Endothelial cell of umbilical vein (primary cell): ENCODE data around the gene TNFRSF11A. TPM values are rescaled to one million over a fixed set of nuclear protein-coding genes. Genes with fewer than 3 reads are reported as not detected.

Experiments used
- BruUV-seq: library from RNA; stranded (reverse); fragments of 400-500 nt; replicated peaks from 2 replicates; lab custom pipeline; 2021; lab: Mats Ljungman, UMichigan
- CTCF ChIA-PET: fragments of 300-600, 350-600 bp; sonication (Branson Sonifier 250); formaldehyde crosslinking; loops from one replicate; lab custom pipeline; 2021; ENCODE audit warnings: antibody characterized with exemption, inconsistent platforms; lab: Charles Lee
- POLR2A ChIA-PET: fragments of 300-600, 350-600 bp; sonication (Branson Sonifier 250); formaldehyde crosslinking; loops from one replicate; lab custom pipeline; 2021; ENCODE audit warnings: antibody characterized with exemption, inconsistent platforms; lab: Charles Lee
- DNase-seq: peaks from one replicate; pipeline ENCODE4 v3.0.0-alpha.2; 2011; ENCODE audit warnings: low read depth, low spot score
- FAIRE-seq: peaks from 2 replicates; lab custom pipeline; 2011; peaks lifted over from hg19 to GRCh38; lab: Jason Lieb, UNC
- H2AFZ ChIP-seq: 2 replicates; pipeline ENCODE4 v1.6.0; 2012; ENCODE audit warnings: low read depth, low read length, control low read depth, inconsistent platforms
- H3K27ac ChIP-seq: 2 replicates; pipeline ENCODE4 v1.5.1; 2011; ENCODE audit warnings: low read depth, mild to moderate bottlenecking, control low read depth, low read length, moderate library complexity; ENCODE audit not compliant: insufficient read depth
- H3K27me3 ChIP-seq, 2 experiments: 2 replicates each; pipeline versions ENCODE4 v1.6.0 to v1.6.1; 2011; ENCODE audit warnings: low read length in 2 of 2, mixed read lengths in 1 of 2; ENCODE audit not compliant: control insufficient read depth in 2 of 2, insufficient read depth in 2 of 2
- H3K36me3 ChIP-seq, 2 experiments: 2 replicates in 1 of 2; 3 replicates in 1 of 2; pipeline ENCODE4 v1.5.1; 2011; ENCODE audit warnings: low read length in 2 of 2, mild to moderate bottlenecking in 1 of 2, moderate library complexity in 1 of 2; ENCODE audit not compliant: control insufficient read depth in 2 of 2, insufficient read depth in 2 of 2; ENCODE audit errors: extremely low read depth in 1 of 2
- H3K4me1 ChIP-seq: 3 replicates; pipeline ENCODE4 v1.5.1; 2011; ENCODE audit warnings: mild to moderate bottlenecking, low read length; ENCODE audit not compliant: control insufficient read depth, insufficient read depth; ENCODE audit errors: extremely low read depth
- H3K4me2 ChIP-seq: 2 replicates; pipeline ENCODE4 v1.6.1; 2011; ENCODE audit warnings: low read length, control low read depth, mixed read lengths; ENCODE audit not compliant: insufficient read depth
- H3K4me3 ChIP-seq, 3 experiments: fragments of 200-600 bp in 1 of 3; sonication (generic), shearing (Covaris generic) in 1 of 3; replicated peaks in 1 of 3; 2 replicates each; pipeline ENCODE4 v1.5.1; 2011 to 2016; ENCODE audit warnings: control low read depth in 3 of 3, low read length in 3 of 3, mild to moderate bottlenecking in 2 of 3, inconsistent platforms in 1 of 3, low read depth in 1 of 3, moderate library complexity in 1 of 3; ENCODE audit not compliant: insufficient read depth in 1 of 3
- H3K79me2 ChIP-seq: 2 replicates; pipeline ENCODE4 v1.6.0; 2012; ENCODE audit warnings: low read length, inconsistent platforms; ENCODE audit not compliant: control insufficient read depth, insufficient read depth
- H3K9ac ChIP-seq: replicated peaks from 2 replicates; pipeline ENCODE3; 2011; ENCODE audit warnings: low read length, control low read depth; ENCODE audit not compliant: insufficient read depth; ENCODE audit errors: extremely low read depth
- H3K9me1 ChIP-seq: replicated peaks from 3 replicates; pipeline ENCODE4 v1.6.0; 2011; ENCODE audit warnings: mild to moderate bottlenecking, low read length; ENCODE audit not compliant: control insufficient read depth, insufficient read depth; ENCODE audit errors: extremely low read depth
- H3K9me3 ChIP-seq: replicated peaks from 2 replicates; pipeline ENCODE4 v1.5.1; 2012; ENCODE audit warnings: low read length, inconsistent platforms; ENCODE audit not compliant: control insufficient read depth, insufficient read depth
- H4K20me1 ChIP-seq: replicated peaks from 2 replicates; pipeline ENCODE3; 2011; ENCODE audit warnings: mild to moderate bottlenecking, low read length; ENCODE audit not compliant: control insufficient read depth, insufficient read depth; ENCODE audit errors: extremely low read depth
- EZH2 ChIP-seq: IDR thresholded peaks from 2 replicates; pipeline ENCODE4 v1.6.1; 2012; ENCODE audit warnings: borderline replicate concordance, low read depth, mild to moderate bottlenecking, moderate library complexity, low read length, inconsistent platforms; ENCODE audit not compliant: severe bottlenecking
- FOS ChIP-seq: IDR thresholded peaks from 2 replicates; pipeline ENCODE4 v1.6.1; 2011; ENCODE audit warnings: mild to moderate bottlenecking, low read length, moderate library complexity, borderline replicate concordance; ENCODE audit not compliant: insufficient read depth
- GATA2 ChIP-seq: IDR thresholded peaks from 2 replicates; pipeline ENCODE4 v1.7.0; 2011; ENCODE audit warnings: low read depth, mild to moderate bottlenecking, moderate library complexity, mixed read lengths, low read length; ENCODE audit not compliant: insufficient read length, insufficient read depth
- JUN ChIP-seq: IDR thresholded peaks from 2 replicates; pipeline ENCODE4 v1.6.1; 2011; ENCODE audit warnings: borderline replicate concordance, low read depth; ENCODE audit not compliant: insufficient read length, insufficient read depth
- MYC ChIP-seq: IDR thresholded peaks from one replicate; pipeline ENCODE4 v1.6.1; 2011; ENCODE audit warnings: mild to moderate bottlenecking, low read depth, low read length
- POLR2A ChIP-seq: IDR thresholded peaks from 2 replicates; pipeline ENCODE4 v1.6.1; 2012; ENCODE audit warnings: low read depth, mild to moderate bottlenecking, control low read depth, low read length
- POLR2AphosphoS5 ChIP-seq: IDR thresholded peaks from 2 replicates; pipeline ENCODE4 v1.6.1; 2012; ENCODE audit warnings: low read depth, mild to moderate bottlenecking, control low read depth, low read length, moderate library complexity; ENCODE audit not compliant: insufficient read depth
- dilution Hi-C: fragments of 300-500 bp; cut with MboI; formaldehyde crosslinking; loops from one replicate; pipeline ENCODE4 v1.15.0; 2019; ENCODE audit warnings: low sequenced_read_pairs; ENCODE audit not compliant: extremely low pct_ligation_motif_present
- intact Hi-C: fragments of 100-400 bp; cut with micrococcal nuclease; formaldehyde crosslinking; loops from one replicate; pipeline ENCODE4 v1.10.0; 2022
- polyA plus RNA-seq, 4 experiments: library from polyadenylated mRNA; depleted of rRNA in 3 of 4; stranded (reverse) in 3 of 4; unstranded in 1 of 4; fragments of >200 nt; gene quantifications; 2 replicates each; pipeline versions ENCODE4 v1.2.1 to v1.2.3, GENCODE V29; 2011 to 2012; ENCODE audit warnings: missing spikeins in 1 of 4
- total RNA-seq: library from RNA; stranded (reverse); gene quantifications from 2 replicates; pipeline ENCODE4 v1.2.3, GENCODE V29; 2021
- TF ChIP-seq, protein P1 (sequence below): IDR thresholded peaks from 2 replicates; pipeline ENCODE4 v1.6.1; 2011; ENCODE audit not compliant: insufficient read depth, insufficient read length
- TF ChIP-seq, protein P2 (sequence below), 2 donors: IDR thresholded peaks; 1 replicate in 1 of 2; 2 replicates in 1 of 2; pipeline ENCODE4 v1.5.1; 2011; ENCODE audit warnings: low read length in 2 of 2, mild to moderate bottlenecking in 2 of 2, moderate library complexity in 2 of 2, control low read depth in 1 of 2, inconsistent platforms in 1 of 2, low read depth in 1 of 2; ENCODE audit not compliant: insufficient read depth in 1 of 2; ENCODE audit errors: extremely low read depth in 1 of 2

TNFRSF11A gene
- total and polyA plus RNA-seq, 2 donors (not counting 3 experiments of a cell fraction or from before 2014, with no cell fraction given): 10.4 to 11.1 TPM

DNA sequence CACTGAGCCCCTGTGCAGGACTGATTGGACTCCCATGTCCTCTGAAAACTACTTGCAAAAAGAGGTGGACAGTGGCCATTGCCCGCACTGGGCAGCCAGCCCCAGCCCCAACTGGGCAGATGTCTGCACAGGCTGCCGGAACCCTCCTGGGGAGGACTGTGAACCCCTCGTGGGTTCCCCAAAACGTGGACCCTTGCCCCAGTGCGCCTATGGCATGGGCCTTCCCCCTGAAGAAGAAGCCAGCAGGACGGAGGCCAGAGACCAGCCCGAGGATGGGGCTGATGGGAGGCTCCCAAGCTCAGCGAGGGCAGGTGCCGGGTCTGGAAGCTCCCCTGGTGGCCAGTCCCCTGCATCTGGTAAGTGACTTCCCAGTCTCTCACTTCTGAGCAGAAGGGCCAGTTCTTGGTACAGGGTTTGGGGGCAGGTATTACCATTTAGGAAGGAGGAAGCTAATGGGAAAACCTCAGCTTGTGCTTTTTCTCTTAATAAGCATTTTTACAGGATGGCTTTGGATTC, 44.1 kb downstream of the TNFRSF11A start:
- H3K9ac ChIP-seq: no peak overlapping the region
- TF ChIP-seq JUN: no peak
- no peak for TF ChIP-seq POLR2A
- TF ChIP-seq POLR2AphosphoS5: no peak
- TF ChIP-seq MYC: no peak
- TF ChIP-seq, protein P1, sequence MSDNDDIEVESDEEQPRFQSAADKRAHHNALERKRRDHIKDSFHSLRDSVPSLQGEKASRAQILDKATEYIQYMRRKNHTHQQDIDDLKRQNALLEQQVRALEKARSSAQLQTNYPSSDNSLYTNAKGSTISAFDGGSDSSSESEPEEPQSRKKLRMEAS: no peak
- TF ChIP-seq GATA2: no peak
- TF ChIP-seq EZH2: no peak
- TF ChIP-seq, protein P2, sequence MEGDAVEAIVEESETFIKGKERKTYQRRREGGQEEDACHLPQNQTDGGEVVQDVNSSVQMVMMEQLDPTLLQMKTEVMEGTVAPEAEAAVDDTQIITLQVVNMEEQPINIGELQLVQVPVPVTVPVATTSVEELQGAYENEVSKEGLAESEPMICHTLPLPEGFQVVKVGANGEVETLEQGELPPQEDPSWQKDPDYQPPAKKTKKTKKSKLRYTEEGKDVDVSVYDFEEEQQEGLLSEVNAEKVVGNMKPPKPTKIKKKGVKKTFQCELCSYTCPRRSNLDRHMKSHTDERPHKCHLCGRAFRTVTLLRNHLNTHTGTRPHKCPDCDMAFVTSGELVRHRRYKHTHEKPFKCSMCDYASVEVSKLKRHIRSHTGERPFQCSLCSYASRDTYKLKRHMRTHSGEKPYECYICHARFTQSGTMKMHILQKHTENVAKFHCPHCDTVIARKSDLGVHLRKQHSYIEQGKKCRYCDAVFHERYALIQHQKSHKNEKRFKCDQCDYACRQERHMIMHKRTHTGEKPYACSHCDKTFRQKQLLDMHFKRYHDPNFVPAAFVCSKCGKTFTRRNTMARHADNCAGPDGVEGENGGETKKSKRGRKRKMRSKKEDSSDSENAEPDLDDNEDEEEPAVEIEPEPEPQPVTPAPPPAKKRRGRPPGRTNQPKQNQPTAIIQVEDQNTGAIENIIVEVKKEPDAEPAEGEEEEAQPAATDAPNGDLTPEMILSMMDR (IDR thresholded peaks at IDR 0.05; ENCODE audit: extremely low read depth in 1 of 2, insufficient read depth in 1 of 2, low read depth in 1 of 2, low read length in 2 of 2): no peak
- no peak for TF ChIP-seq FOS
- no peak overlapping the region for H3K4me2 ChIP-seq
- H4K20me1 ChIP-seq: no peaks in the 10 kb centered on the region
- dilution Hi-C loops (no loop called here), intact Hi-C loops (no loop called here)
- H3K9me1 ChIP-seq: no peaks in the 10 kb centered on the region
- BruUV-seq: no TSS peak
- no peaks in the 10 kb centered on the region for H3K4me1 ChIP-seq
- no peaks in the 10 kb centered on the region for H3K27me3 ChIP-seq
- H3K4me3 ChIP-seq: no peak overlapping the region
- CTCF ChIA-PET: no interaction called here
- no peaks in the 10 kb centered on the region for H3K79me2 ChIP-seq
- POLR2A ChIA-PET: no interaction called here
- no peak overlapping the region for H3K27ac ChIP-seq
- DNase-seq (no peak), FAIRE-seq (no peak)
- H2AFZ ChIP-seq: no peak overlapping the region
- H3K36me3 ChIP-seq: peaks cover 0 to 18% of the 10 kb centered on the region in 2 experiments
- no peaks in the 10 kb centered on the region for H3K9me3 ChIP-seq
